Stomach (tissue), 9 donors: ENCODE measurements around the gene SRSF1. TPM values are rescaled to one million over a fixed set of nuclear protein-coding genes. Genes with fewer than 3 reads are reported as not detected.

Experiments used
- DNase-seq, 2 donors: peaks; one replicate each; pipeline versions ENCODE4 v3.0.0 to v3.0.0-alpha.2; 2013 to 2019
- H3K27ac ChIP-seq, 5 donors: fragments of 200-600 bp in 4 of 5; sonication (generic) in 4 of 5; one replicate each; pipeline ENCODE4 v1.5.1; 2013 to 2019; ENCODE audit warnings: mild to moderate bottlenecking in 1 of 5, moderate library complexity in 1 of 5
- H3K27me3 ChIP-seq, 3 donors: fragments of 200-600 bp; sonication (generic); one replicate each; pipeline ENCODE4 v1.5.1; 2017 to 2019; ENCODE audit warnings: mixed run types in 1 of 3
- H3K36me3 ChIP-seq, 4 donors: fragments of 200-600 bp; sonication (generic); 1 replicate in 3 of 4; 2 replicates in 1 of 4; pipeline ENCODE4 v1.5.1; 2016 to 2019
- H3K4me1 ChIP-seq, 4 donors: fragments of 200-600 bp; sonication (generic); one replicate each; pipeline ENCODE4 v1.5.1; 2016 to 2019
- H3K4me3 ChIP-seq, 4 donors: fragments of 200-600 bp; sonication (generic) in 3 of 4; one replicate each; pipeline ENCODE4 v1.5.1; 2016 to 2019; ENCODE audit warnings: mild to moderate bottlenecking in 1 of 4
- H3K9me3 ChIP-seq, 4 donors: fragments of 200-600 bp; sonication (generic); one replicate each; pipeline ENCODE4 v1.5.1; 2016 to 2019
- CTCF ChIP-seq, 7 experiments: fragments of 450-650 bp in 4 of 7; fragments of 200-600 bp in 3 of 7; sonication (generic) in 3 of 7; IDR thresholded peaks; one replicate each; pipeline ENCODE4 v1.5.1; 2016 to 2019; ENCODE audit warnings: antibody characterized with exemption in 7 of 7, control low read depth in 2 of 7, mild to moderate bottlenecking in 1 of 7
- EP300 ChIP-seq: sonication (generic); formaldehyde crosslinking; IDR thresholded peaks from one replicate; pipeline ENCODE4 v1.6.1; 2017; ENCODE audit warnings: antibody characterized with exemption
- POLR2A ChIP-seq, 4 donors: fragments of 450-650 bp; IDR thresholded peaks; one replicate each; pipeline ENCODE4 v1.6.1; 2016; ENCODE audit warnings: antibody characterized with exemption in 4 of 4, control low read depth in 2 of 4, mild to moderate bottlenecking in 1 of 4, moderate library complexity in 1 of 4
- POLR2AphosphoS5 ChIP-seq, 3 donors: sonication (generic); formaldehyde crosslinking; IDR thresholded peaks; one replicate each; pipeline ENCODE4 v1.6.1; 2016; ENCODE audit warnings: antibody characterized with exemption in 3 of 3
- WGBS, 5 donors: extraction: QIAGEN DNeasy Blood & Tissue Kit in 3 of 5; methylation state at CpG; one replicate each; pipeline versions ENCODE4 v1.1.5 to v1.1.7; 2013 to 2018; 5-methylcytosine and 5-hydroxymethylcytosine counted together
- intact Hi-C: fragments of 100-400 bp; cut with DNase I; formaldehyde crosslinking; loops from one replicate; pipeline ENCODE4 v1.15.1; 2023; ENCODE audit warnings: low total_unique reads
- polyA plus RNA-seq, 3 donors: library from polyadenylated mRNA; stranded (reverse); fragments of 200-250 nt; gene quantifications; one replicate each; pipeline ENCODE4 v1.2.3, GENCODE V29; 2013
- total RNA-seq, 5 donors: library from RNA; depleted of rRNA; stranded (reverse); fragments of >200 nt; gene quantifications; one replicate each; pipeline versions ENCODE4 v1.1.0 to v1.2.3, GENCODE V29; 2014 to 2016
- donor health status: healthy with polysubstance abuse.
- donor health status: Bipolar disorder and iron deficiency.
- donor health status: healthy.

SRSF1 gene
- total and polyA plus RNA-seq, 8 donors: 81.7 to 351 (median 171) TPM

GRCh38 chr17:57991537-57991936 is 15.5 kb downstream of the SRSF1 start:
- intact Hi-C loops: no loop called here
- no peak for DNase-seq

GRCh38 chr17:57990037-57990436 is 17.0 kb downstream of the SRSF1 start:
- 68 to 76% (median 71%) methylated on average over 2 of the region's 2 CpGs for WGBS, 5 donors
- no peak for DNase-seq
- no peak overlapping the region for H3K4me3 ChIP-seq
- TF ChIP-seq POLR2AphosphoS5 (IDR thresholded peaks at IDR 0.05) (no peak), POLR2A (IDR thresholded peaks at IDR 0.05) (no peak), CTCF (IDR thresholded peaks at IDR 0.05) (no peak), EP300 (no peak)
- peaks cover 31 to 67% (median 47%) of the 10 kb centered on the region in 4 donors for H3K4me1 ChIP-seq
- H3K9me3 ChIP-seq: no peaks in the 10 kb centered on the region
- no peaks in the 10 kb centered on the region for H3K27me3 ChIP-seq
- H3K36me3 ChIP-seq: no peaks in the 10 kb centered on the region
- intact Hi-C loops: no loop called here
- H3K27ac ChIP-seq: peak overlapping the region in 4 of 5 donors; percentile 97 to 100 (median 98)

More at GRCh38 chr17:57991537-57991936, 15.5 kb downstream of the SRSF1 start:
- Histone ChIP-seq H3K4me3 (no peak overlapping the region), H3K36me3 (no peaks in the 10 kb centered on the region), H3K27ac (peak overlapping the region in 1 of 5 donors; percentile 97), H3K4me1 (peaks cover 28 to 63% (median 44%) of the 10 kb centered on the region in 4 donors), H3K9me3 (no peaks in the 10 kb centered on the region), H3K27me3 (no peaks in the 10 kb centered on the region)
- TF ChIP-seq POLR2AphosphoS5 (IDR thresholded peaks at IDR 0.05) (no peak), EP300 (no peak), CTCF (IDR thresholded peaks at IDR 0.05) (no peak), POLR2A (IDR thresholded peaks at IDR 0.05) (no peak)

- peak overlapping the region; percentile 77 to 85 (median 82) for H3K4me3 ChIP-seq
- no peaks in the 10 kb centered on the region for H3K36me3 ChIP-seq
- H3K27ac ChIP-seq: peak overlapping the region; percentile 97 to 100 (median 98)
- DNase-seq: peak; percentile 68 to 91
- H3K27me3 ChIP-seq: no peaks in the 10 kb centered on the region
- no peaks in the 10 kb centered on the region for H3K9me3 ChIP-seq
- intact Hi-C loops: no loop called here
- no peak for TF ChIP-seq CTCF (IDR thresholded peaks at IDR 0.05)
- peak in 2 of 3 donors; percentile 40 to 52 for TF ChIP-seq POLR2AphosphoS5 (IDR thresholded peaks at IDR 0.05)
- TF ChIP-seq POLR2A (IDR thresholded peaks at IDR 0.05): no peak
- peaks cover 32 to 67% (median 48%) of the 10 kb centered on the region in 4 donors for H3K4me1 ChIP-seq
- 1 to 6% (median 2%) methylated on average over 16 to 54 of the region's 54 CpGs for WGBS, 5 donors
These were observed 18.5 kb downstream of the SRSF1 start for GRCh38 chr17:57988301-57989250.

GRCh38 chr17:57987581-57988300 is 19.3 kb downstream of the SRSF1 start, which contains the start of gene VEZF1:
TSS of gene VEZF1 (minus strand) at chr17:57988254. CDS start at chr17:57988111, 143 bp downstream.
- TF ChIP-seq CTCF (IDR thresholded peaks at IDR 0.05): no peak
- TF ChIP-seq EP300: no peak
- TF ChIP-seq POLR2A (IDR thresholded peaks at IDR 0.05): no peak
- peak; percentile 6 to 47 (median 17) for TF ChIP-seq POLR2AphosphoS5 (IDR thresholded peaks at IDR 0.05)
- H3K4me3 ChIP-seq: peak within 1 kb of the TSS; percentile 77 to 85 (median 82)
- peaks cover 0 to 8% (median 4%) of the 10 kb centered on the region in 4 donors for H3K36me3 ChIP-seq
- 0 to 1% (median 0%) methylated on average over 36 to 74 of the region's 74 CpGs for WGBS, 5 donors
- H3K4me1 ChIP-seq: peaks cover 34 to 67% (median 48%) of the 10 kb centered on the region in 4 donors
- peak; percentile 78 to 94 for DNase-seq
- peak within 1 kb of the TSS; percentile 97 to 100 (median 98) for H3K27ac ChIP-seq
- no peaks in the 10 kb centered on the region for H3K9me3 ChIP-seq
- intact Hi-C loops: no loop called here
- no peaks in the 10 kb centered on the region for H3K27me3 ChIP-seq
